Measurements from ENCODE around the gene APOL2.
"Not testable (repeated sequence)": the region's sequence is repeated elsewhere in the genome, so short reads cannot be mapped to it uniquely, and the experiment has no call there.

APOL2 gene

DNA sequence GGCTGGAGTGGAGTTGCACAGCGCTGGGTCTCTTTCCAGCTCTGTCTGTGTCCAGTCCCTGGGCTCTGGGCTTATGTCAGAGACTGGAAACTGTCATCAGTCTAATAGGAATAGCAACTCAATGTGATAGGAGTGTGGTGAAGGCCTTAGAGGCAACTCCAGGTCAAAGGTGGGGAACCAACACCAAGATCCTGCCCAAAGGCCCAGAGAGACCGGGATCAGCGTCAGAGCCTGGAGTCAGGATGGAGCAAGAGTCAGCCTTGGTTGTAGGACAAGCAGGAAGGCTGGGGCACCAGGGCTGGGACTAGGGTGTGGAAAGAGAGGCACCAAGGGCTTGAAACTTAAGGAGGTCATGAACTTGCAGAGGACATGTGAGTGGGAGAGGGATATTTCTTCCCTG is 23.0 kb upstream of the APOL2 start:
- DNase-seq (ENCODE audit: low spot score): not testable (repeated sequence)

DNA sequence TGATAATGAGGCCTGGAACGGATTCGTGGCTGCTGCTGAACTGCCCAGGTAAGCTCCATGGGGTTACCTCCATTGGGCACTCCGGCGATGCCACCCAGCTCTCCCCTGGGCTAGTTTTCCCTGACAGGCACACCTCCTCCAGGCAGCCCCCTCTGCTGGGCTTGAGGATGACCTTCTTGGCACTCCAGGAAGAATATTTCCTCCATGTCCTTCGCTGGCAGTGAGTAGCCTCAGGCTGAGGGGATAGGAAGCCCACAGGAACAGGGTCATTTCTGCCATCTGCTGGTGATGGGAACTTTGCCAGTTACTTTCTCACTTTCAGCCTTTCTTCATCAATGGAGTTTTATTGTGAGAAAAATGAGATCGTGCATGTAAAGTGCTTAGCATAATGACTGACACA is 22.3 kb upstream of the APOL2 start:
- not testable (repeated sequence) for DNase-seq (ENCODE audit: low spot score)

DNA sequence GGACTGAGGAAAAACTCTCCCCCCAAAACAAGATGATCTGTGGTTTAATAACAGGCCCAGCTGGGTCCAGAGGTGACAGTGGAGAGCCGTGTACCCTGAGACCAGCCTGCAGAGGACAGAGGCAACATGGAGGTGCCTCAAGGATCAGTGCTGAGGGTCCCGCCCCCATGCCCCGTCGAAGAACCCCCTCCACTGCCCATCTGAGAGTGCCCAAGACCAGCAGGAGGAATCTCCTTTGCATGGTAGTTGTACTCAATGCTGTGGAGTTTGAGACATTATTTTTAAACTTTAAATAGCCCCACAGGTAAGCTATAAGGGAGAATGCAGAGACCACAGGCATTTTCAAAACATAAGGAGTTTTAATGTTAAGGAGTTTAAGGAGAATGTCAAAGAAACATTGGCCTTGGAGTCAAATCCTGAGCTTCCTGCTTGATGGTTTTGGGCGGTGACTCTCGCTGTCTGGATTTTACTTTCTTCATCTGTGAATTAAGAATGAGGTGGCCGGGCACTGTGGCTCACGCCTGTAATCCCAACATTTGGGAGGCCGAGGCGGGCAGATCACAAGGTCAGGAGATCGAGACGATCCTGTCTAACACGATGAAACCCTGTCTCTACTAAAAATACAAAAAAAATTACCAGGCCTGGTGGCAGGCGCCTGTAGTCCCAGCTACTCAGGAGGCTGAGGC is 20.4 kb upstream of the APOL2 start:
- no peak for DNase-seq (ENCODE audit: low spot score)

DNA sequence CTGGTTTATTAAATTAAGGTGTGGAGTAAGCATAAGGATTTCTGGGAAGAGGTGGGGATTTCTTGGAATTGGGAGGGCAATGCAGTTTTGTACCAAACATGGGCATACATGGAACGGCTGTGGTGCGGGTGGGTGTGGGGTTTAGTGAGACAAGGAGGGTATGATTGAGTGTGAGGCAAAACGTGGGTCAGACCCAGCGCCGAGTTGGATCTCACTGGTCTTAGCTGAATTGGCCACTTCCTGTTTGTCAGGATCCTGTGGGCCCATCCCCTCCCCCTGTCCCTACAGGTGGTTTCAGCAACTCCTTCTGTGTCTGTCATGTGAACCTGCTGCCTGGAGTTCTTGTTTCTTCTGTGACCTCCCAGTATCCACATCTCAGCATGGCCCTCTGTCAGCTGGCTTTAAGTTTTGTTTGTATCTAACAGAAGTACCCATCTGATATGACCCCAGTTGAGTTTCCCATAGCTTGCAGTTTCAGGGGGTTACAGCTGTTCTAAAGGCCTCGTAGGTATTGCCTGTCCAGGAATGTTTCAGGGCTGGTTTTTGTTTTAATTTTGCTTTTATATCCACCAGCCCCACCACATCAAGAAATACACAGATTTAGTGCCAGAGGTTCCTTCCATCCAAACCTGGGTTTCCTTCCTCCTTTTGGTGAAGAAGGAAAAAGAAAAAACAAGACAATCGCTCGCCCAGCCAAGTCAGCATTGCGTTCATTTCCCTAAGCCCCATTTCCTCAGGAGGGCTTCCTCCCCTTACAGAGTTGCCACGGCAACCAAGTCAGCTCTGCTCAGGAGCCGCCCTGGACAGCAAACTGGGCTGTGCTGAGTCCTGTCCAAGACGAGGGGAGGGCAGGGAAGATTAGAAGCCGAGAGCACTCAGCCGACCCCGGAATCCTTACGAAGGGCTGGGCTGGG is 19.6 kb upstream of the APOL2 start:
- DNase-seq (ENCODE audit: low spot score): no peak

DNA sequence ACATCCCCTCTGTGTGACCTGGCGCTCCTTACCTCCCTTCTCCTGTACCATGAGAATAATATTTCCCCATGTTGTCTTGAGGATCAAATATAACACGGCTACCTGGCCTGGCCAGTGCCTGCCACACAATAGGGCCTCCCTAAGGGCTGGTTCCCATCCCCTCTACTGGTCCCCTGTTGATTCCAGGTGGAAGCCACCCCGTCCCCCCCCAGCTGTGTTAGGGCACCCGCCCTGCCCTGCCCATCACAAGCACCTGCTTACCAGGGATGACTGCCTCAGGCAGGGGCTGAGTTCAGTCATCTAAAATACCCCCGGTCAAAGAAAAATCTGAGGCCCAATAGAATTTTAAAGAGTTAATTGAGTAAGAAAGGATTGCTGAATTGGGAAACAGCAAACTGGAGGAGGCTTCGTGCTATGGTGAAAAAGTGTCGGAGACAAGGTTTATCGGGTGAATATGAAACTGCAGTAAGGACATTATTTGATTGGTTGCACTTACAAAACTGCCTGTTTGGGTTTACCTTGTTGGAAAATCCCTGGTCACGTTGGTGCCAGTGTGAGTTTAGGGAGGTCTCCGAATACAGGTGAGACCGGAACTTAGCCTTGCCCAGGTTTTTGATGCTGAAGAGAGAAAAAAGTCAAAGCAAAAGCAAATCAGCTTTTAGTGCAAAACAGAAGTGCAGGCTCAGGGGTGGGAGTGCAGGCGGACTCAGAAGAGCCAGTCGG is 18.8 kb upstream of the APOL2 start:
- DNase-seq (ENCODE audit: low spot score): no peak

DNA sequence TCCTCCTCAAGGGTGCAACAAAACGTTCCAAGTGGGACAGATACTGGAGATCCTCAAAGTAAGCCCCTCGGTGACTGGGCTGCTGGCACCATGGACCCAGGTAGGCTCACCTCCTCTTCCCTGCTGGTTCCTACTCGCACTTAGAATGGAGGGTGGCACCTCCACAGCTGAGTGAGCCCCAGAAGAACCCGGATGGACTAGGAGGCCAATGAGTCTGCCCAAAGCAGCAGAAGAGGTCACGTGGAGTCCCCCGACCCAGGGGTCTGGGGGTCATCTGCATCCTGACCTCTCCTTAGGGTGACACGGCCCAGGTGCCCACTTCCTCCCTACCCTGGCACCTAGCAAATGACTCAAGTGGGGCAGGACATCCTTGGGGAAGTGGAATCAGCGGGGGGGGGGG is 18.0 kb upstream of the APOL2 start:
- no peak for DNase-seq (ENCODE audit: low spot score)

DNA sequence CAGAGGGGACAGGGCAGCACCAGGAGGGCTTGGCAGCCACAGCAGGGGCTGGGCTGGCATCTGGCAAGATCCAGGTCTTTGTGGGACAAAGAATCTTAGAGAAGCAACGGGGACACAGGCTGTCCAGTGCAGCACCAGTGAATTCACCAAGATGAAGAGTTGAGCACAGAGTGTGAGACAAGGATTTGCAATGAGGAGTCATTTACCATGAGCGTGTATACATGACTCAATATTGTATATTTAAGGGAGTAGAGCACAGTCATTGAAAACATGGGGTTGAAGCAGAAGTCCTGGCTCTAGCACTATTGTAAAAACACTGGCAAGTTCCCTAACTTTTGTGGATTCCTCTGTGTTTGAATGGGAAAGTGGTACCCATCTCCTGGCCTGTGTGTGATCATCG is 17.2 kb upstream of the APOL2 start:
- DNase-seq (ENCODE audit: low spot score): no peak

DNA sequence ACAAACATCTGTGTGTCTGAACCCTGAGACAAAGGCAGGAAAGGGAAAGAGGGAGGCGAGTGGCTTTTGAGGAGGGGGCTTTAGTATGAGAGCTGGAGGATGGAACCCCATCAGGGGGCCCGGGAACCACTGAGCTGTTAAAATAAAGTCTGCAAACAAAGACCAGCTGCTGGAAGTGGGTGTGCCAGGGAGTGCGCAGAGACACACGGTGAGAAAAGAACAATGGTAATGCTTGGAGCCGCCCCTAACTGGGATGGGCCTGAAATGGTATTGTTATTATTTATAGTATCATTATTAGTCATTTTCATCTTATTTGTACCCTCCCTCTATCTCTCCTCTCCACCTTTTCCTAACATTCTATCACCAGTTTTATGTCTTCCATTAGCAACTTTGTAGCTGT is 16.2 kb upstream of the APOL2 start:
- DNase-seq (ENCODE audit: low spot score): not testable (repeated sequence)

DNA sequence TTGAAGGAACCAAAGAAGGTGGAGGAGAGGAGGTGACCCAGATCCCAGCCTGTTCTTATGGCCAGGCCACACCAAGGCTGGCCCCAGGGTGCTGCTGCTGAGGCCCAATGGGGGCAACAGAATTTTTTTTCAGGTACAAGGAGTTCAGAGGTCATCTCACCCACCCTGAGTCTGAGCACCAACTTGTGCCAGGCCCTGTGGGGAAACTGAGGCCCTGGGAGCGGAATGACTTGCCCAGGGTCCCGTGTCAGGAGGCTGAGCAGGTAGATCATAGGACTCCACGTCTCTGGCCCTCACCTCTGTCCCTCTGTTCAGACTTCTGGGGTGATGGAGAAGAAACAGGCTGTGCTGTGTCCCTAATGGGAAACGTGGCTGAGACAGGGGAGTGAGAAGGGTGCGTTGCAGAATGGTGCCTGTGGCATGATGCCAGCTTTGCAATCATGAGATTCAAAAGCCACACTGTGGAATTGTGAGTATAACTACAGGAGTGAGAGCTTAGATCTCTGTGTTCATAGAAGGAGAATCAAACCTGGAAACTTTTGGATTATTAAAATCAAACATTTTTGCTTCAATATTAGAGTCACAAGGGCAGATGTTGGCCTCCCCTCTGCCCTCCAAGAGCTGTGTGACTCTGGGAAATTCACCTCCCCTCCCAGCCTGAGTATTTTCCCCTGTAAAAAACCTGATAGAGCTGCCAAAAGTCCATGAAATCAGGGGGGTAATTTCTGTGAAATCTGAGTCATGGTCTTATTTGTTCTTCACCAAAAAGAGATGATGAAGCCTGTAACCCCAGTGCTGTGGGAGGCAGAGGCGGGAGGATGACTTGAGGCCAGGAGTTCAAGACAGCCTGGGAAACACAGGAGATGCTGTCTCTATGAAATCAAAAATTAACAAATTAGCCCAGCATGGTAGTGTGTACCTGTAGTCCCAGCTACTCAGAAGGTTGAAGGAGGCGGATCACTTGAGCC is 14.5 kb upstream of the APOL2 start:
- no peak for DNase-seq (ENCODE audit: low spot score)

DNA sequence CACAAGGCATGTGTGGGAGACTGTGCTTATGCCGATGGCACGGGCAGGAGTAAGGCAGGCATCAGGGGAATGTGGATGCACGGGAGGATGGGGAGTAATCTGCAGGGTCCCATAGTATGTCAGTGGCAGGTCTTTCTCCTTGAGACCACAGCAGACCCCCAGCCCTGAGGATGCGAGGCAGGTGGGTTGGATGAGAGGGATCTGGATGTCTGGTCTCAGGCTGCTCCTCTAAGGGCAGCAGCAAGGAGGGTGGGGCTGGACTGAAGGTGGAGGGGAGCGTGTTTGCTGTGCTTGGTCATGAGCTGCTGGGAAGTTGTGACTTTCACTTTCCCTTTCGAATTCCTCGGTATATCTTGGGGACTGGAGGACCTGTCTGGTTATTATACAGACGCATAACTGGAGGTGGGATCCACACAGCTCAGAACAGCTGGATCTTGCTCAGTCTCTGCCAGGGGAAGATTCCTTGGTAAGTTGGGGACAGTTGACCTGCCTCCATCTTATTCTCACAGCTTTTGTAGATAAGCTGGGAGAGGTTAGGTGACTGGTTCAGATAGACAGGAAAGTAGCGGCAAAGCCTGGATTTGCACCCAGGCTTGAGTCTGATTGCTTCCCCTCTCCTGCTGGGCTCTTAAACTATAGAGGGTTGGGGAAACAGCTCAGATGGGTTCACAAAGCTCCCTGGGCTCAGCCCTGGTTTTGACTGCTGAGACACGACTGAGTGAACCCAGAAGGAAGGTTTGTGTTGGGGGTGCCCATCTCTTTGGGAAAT is 13.6 kb upstream of the APOL2 start, which contains the start of gene APOL1:
APOL1 (plus strand) TSS at position 380 of the 769 bp plus-strand sequence. CDS start 1,823 bp downstream, outside the sequence.
- no peak for DNase-seq (ENCODE audit: low spot score)

DNA sequence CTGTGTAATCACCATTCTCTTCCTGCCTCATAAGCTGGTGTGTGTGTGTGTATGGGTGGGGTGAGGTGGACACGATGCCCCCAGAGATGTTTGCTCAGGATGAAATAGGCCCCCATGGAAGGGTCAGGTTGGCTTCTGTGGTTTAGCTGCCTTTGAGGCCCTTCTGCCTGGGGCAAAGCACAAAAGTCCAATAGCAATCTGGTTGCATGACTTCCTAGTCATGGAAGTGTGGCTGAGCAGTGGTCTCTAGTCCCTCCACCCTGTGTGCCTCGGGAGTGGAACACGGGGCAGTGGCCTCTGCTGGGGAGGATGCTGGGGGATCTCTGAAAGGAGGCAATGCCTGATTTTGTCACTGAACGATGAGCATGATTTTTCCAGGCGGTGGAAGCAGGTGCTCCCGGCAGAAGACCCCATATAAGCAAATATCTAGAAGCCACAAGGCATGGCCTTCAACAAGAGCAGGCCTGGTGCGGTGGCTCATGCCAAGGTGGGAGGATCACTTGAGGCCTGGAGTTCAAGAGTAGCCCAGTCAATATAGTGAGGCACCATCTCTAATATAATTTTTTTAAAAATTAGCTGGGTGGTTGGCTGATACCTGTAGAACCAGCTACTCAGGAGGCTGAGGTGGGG is 12.8 kb upstream of the APOL2 start:
- DNase-seq (ENCODE audit: low spot score): not testable (repeated sequence)

DNA sequence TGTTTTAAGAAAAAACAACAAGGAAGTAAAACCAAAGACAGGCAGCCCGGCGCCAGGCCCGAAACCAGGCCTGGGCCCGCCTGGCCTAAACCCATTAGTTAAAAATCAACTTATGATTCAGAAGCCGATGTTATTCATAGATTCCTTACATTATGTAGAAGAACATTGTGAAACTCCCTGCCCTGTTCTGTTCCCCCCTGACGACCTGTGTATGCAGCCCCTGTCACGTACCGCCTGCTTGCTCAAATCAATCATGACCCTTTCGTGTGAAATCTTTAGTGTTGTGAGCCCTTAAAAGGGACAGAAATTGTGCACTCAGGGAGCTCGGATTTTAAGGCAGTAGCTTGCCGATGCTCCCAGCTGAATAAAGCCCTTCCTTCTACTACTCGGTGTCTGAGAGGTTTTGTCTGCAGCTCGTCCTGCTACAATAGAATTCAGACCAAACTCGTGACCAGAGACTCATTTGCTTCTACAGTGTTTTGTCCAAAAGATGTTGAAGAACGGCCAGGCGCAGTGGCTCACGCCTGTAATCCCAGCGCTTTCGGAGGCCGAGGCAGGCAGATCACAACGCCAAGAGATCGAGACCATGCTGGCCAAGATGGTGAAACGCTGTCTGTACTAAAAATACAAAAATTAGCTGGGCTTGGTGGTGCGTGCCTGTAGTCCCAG is 11.1 kb upstream of the APOL2 start:
- not testable (repeated sequence) for DNase-seq (ENCODE audit: low spot score)

DNA sequence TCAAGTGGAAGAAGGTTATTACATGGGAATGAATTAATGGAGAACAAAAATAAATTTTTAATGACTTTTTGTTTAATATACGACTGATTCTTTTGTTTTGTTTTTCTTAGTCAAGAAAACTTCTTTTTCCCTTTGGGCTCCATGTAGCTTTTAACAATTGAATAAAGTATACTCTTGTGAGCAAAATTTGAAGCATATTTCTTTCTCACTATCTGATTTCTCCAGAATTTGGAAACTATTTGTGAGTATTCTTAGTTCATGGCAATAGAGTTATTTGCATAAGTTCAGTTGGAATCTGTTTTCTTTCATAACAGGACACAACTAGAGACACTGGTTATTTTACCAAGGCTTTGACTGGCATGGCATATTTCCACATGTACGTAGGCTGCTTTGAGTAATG is 9.8 kb upstream of the APOL2 start:
- DNase-seq (ENCODE audit: low spot score): no peak

DNA sequence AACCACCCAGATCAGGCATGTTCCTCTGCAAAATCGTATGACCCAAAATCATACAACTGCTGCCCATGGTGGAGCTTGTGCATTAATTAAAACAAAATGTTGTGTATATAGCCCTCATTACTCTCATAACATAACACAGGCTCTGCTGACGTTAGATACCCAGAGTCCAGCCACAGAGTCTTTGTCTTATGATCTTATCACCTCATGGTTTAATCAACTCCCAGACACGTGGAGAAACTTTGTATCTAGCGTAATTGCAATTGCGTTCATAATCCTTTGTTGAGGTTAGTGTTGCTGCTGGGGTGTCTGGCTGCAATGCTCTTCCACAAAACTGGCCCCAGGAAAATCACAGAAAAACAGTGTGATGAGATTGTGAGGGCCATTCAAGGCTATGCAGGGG is 8.6 kb upstream of the APOL2 start:
- DNase-seq (ENCODE audit: low spot score): no peak

DNA sequence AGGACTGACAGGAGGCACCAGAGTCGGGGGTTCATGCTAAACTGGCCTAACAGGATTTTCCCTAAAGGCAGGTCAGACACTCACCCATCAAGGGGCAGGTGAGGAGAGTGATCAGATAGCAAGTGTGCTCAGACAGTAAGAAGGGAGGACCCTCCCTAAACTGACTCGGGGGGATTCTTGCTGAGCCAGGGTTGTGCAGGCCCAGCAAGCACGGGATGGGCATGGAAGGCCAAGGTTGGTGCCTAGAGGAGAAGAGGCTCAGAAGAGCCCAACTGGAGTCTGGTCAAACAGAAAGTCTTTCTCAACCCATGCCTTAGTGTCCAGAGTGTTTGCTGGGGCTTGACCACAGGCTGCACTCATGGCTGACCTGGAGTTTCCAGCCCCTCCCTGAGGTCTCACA is 7.4 kb upstream of the APOL2 start:
- DNase-seq (ENCODE audit: low spot score): no peak

DNA sequence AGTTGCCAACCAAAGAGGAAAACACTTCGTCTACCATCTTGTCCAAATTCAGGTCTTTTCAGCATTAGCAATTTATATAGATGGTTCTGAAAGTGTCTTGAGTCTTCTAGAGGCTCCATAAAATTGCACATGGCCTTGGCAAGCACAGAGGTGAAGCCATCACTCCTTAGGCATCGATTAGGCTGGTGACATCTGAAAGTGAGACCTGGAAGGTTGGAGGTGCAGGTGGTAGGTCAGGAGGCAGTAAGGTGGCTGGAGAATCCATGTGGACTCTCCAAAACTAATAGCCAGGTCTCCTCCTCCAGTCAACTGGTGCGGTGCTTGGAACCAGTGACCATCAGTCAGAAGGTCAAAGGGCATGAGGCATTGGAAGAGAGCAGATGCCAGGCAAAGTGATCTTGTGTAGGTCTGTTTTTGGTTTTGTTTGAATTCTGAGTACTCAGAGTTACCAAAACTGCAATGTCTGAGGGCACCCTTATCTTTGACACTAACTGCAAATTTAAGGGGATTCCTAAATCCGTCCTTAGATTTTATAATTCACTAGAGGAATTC is 6.6 kb upstream of the APOL2 start:
- DNase-seq (ENCODE audit: low spot score): no peak

DNA sequence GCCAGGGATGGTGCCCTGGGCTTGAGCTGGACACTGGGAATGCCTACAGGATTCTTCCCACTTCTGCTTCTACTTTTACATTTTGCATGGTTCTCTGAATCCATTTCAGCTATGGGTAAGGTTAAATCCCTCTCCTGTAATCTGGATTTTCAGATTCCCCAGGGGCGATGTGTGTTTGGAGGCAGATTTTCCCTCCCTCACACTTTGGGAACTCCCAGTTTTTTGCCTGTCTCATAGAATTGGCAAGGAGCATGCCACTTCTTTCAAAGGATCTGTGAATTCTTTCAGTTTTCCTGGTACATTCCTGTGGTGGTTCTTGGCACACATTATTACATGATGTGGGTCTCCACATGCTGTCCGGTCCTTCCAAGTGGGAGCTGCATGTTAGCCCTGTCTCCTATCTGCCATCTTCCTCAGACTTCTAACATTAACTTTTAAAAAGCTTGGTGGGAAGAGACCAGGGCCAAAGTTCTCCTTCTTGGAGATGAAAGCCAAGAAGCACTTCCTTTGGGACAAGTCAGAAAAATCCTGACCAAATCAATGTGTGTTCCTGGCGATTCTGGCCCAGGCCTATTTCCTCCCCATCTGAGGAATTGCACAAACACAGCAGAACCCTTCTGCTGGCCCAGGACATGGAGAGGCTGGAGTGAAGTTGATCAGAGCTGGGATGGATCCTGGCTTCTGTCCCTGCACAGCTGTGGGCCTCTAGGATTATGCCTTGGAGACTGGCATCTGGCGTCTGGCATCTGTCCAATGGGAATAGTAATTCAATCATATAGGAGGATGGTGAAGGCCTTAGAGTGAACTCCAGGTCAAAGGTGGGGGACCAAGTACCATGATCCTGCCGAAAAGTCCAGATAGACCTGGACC is 5.4 kb upstream of the APOL2 start:
- DNase-seq (ENCODE audit: low spot score): peak; percentile 59

DNA sequence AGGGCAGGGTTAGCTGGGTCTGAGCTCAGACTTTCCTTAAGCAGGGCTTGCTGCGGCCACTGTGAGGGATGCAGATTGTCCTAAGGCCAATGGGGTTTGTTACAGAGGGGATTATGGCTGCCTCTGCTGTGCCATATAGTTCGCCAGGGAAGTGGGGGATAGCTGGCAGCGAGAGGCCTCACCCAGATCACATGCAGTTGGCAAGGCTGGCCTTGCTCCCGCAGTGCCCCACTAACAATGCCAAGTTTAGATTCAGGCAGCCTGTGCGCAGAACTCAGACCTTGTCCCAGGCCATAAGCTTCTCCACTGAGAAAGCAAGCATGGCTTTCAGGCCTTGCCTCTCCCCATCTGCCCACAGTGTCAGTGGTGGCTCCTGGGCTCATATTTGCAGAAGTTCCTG is 4.7 kb upstream of the APOL2 start:
- DNase-seq (ENCODE audit: low spot score): no peak

DNA sequence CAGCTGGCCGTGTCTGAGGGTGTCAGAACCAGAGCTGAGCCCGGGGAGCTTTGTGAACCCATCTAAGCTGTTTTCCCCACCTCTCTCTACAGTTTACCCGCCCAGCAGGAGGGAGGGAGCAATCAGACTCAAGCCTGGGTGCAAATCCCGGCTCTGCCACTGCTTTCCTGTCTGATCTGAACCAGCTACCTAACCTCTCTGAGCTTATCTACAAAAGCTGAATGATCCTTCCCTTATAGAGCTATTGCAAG is 252 bp downstream of the APOL2 start:
- DNase-seq (ENCODE audit: low spot score): no peak

All from D341Med (cell line).